ENCODE measurements around the gene XPC. TPM values are rescaled to one million over a fixed set of nuclear protein-coding genes. Genes with fewer than 3 reads are reported as not detected.

The XPC gene
- polyA plus RNA-seq, 1 of the 3 experiments (the other 2 are of a cell fraction), result 50.0 TPM

- ChIA-PET POLR2A (no interaction called here), CTCF (interaction anchor here (8.1 kb wide), 1 partner anchor 14 kb away, joined by 115 read pairs; no protein-coding TSS in a partner anchor)
- Histone ChIP-seq H3K4me3 (ENCODE audit: low read depth in 2 of 2, low read length in 1 of 2) (no peak overlapping the region), H3K4me2 (no peak overlapping the region), H3K9me3 (peaks cover 14% of the 10 kb centered on the region), H2AFZ (ENCODE audit: low read depth) (no peak overlapping the region), H3K36me3 (replicated peaks in 1 of 2; ENCODE audit: control insufficient read depth in 1 of 2, insufficient read depth in 2 of 2, low read length in 1 of 2) (no peaks in the 10 kb centered on the region), H3K79me2 (ENCODE audit: insufficient read depth) (no peaks in the 10 kb centered on the region), H3K27me3 (ENCODE audit: insufficient read depth) (no peaks in the 10 kb centered on the region), H3K9me2 (no peaks in the 10 kb centered on the region), H4K20me1 (ENCODE audit: insufficient read depth) (no peaks in the 10 kb centered on the region), H3K9ac (no peak overlapping the region), H3F3A (replicated peaks; ENCODE audit: insufficient read depth) (peaks cover 3% of the 10 kb centered on the region), H3K4me1 (ENCODE audit: control insufficient read depth in 1 of 2, insufficient read depth in 2 of 2, low read depth in 1 of 2, low read length in 1 of 2) (peaks cover 0 to 4% of the 10 kb centered on the region in 2 experiments; a peak in 1 of 4 replicates), H3K27ac (ENCODE audit: low read depth in 2 of 2, low read length in 1 of 2) (no peak overlapping the region)
- TF ChIP-seq GATA2 (CRISPR knock-in tag; IDR thresholded peaks at IDR 0.05), result no peak
- TF ChIP-seq, protein P1, sequence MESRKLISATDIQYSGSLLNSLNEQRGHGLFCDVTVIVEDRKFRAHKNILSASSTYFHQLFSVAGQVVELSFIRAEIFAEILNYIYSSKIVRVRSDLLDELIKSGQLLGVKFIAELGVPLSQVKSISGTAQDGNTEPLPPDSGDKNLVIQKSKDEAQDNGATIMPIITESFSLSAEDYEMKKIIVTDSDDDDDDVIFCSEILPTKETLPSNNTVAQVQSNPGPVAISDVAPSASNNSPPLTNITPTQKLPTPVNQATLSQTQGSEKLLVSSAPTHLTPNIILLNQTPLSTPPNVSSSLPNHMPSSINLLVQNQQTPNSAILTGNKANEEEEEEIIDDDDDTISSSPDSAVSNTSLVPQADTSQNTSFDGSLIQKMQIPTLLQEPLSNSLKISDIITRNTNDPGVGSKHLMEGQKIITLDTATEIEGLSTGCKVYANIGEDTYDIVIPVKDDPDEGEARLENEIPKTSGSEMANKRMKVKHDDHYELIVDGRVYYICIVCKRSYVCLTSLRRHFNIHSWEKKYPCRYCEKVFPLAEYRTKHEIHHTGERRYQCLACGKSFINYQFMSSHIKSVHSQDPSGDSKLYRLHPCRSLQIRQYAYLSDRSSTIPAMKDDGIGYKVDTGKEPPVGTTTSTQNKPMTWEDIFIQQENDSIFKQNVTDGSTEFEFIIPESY (IDR thresholded peaks at IDR 0.05; ENCODE audit: borderline replicate concordance, low read depth), result no peak
- no peak for TF ChIP-seq EP300 (IDR thresholded peaks at IDR 0.05; ENCODE audit: borderline replicate concordance in 1 of 2, low read depth in 1 of 2, low read length in 1 of 2)
- TF ChIP-seq FOXM1 (IDR thresholded peaks at IDR 0.05; ENCODE audit: low read depth), result no peak
- DNase-seq, result no peak
Measured at GRCh38 chr3:14218355-14218754, 40.0 kb upstream of the XPC start.

DNA sequence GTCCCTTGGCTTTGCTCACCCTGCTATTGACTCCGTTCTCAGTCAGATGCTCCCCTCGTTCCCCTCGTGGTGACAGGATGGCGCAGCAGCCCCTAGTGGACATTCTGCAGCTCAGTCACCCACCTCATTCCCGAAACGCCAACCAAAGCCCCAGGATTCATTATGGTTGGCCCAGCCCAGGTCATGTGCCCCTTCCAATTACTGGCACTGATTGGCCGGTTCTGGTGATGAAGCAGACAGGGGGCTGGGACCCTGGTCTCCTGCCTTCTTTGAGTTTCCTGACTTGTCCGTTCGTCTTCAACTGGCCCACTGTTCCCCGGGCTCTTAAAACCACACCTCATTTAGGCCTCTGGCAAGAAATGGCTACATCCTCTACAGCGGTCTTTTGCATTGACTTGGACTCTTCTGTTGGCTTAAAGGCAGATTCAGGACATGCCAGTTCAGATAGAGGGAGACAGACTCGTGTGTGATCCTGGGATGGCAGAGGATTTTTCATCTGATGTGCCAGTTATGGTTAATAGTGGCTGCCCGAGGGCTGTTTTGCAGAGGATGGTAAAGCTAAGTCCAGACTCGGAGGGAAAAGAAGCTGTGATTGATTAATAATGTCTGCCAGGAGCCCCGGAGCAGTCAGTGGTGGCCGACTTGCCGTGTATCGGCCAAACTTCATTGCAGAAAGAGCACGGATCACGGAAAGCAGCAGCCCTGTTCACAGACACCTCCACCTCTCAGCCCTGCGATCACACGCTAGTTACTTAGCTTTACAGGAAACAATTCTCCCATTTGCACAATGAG is 38.1 kb upstream of the XPC start:
- POLR2A ChIA-PET, result interaction anchor here (0.6 to 1.8 kb wide), 3 partner anchors 13 to 200 kb away, joined by 3 to 18 read pairs (median 4); partner anchors contain the start of gene XPC
- peak overlapping the region; percentile 54; the same call in 1 of the 2 replicates for H3K9ac ChIP-seq
- H3K4me3 ChIP-seq (ENCODE audit: low read depth in 2 of 2, low read length in 1 of 2), result peak overlapping the region; percentile 50 to 55
- peak; percentile 41; the same call in 1 of the 2 replicates for TF ChIP-seq TAF1 (IDR thresholded peaks at IDR 0.05; ENCODE audit: borderline replicate concordance, low read depth, low read length)
- TF ChIP-seq YY1 (IDR thresholded peaks at IDR 0.05; ENCODE audit: low read depth), result peak; percentile 33; the same call in 1 of the 2 replicates
- TF ChIP-seq, protein P1 (IDR thresholded peaks at IDR 0.05; ENCODE audit: borderline replicate concordance, low read depth), result no peak
- peak; percentile 71 for TF ChIP-seq CHD2 (IDR thresholded peaks at IDR 0.05; ENCODE audit: low read length, partially characterized antibody)
- TF ChIP-seq TCF12 (IDR thresholded peaks at IDR 0.05), result no peak
- TF ChIP-seq, protein P2, sequence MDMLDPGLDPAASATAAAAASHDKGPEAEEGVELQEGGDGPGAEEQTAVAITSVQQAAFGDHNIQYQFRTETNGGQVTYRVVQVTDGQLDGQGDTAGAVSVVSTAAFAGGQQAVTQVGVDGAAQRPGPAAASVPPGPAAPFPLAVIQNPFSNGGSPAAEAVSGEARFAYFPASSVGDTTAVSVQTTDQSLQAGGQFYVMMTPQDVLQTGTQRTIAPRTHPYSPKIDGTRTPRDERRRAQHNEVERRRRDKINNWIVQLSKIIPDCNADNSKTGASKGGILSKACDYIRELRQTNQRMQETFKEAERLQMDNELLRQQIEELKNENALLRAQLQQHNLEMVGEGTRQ (IDR thresholded peaks at IDR 0.05; ENCODE audit: borderline replicate concordance, low read depth, low read length), result peak; percentile 80
- TF ChIP-seq, protein P3, sequence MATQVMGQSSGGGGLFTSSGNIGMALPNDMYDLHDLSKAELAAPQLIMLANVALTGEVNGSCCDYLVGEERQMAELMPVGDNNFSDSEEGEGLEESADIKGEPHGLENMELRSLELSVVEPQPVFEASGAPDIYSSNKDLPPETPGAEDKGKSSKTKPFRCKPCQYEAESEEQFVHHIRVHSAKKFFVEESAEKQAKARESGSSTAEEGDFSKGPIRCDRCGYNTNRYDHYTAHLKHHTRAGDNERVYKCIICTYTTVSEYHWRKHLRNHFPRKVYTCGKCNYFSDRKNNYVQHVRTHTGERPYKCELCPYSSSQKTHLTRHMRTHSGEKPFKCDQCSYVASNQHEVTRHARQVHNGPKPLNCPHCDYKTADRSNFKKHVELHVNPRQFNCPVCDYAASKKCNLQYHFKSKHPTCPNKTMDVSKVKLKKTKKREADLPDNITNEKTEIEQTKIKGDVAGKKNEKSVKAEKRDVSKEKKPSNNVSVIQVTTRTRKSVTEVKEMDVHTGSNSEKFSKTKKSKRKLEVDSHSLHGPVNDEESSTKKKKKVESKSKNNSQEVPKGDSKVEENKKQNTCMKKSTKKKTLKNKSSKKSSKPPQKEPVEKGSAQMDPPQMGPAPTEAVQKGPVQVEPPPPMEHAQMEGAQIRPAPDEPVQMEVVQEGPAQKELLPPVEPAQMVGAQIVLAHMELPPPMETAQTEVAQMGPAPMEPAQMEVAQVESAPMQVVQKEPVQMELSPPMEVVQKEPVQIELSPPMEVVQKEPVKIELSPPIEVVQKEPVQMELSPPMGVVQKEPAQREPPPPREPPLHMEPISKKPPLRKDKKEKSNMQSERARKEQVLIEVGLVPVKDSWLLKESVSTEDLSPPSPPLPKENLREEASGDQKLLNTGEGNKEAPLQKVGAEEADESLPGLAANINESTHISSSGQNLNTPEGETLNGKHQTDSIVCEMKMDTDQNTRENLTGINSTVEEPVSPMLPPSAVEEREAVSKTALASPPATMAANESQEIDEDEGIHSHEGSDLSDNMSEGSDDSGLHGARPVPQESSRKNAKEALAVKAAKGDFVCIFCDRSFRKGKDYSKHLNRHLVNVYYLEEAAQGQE (IDR thresholded peaks at IDR 0.05; ENCODE audit: low read depth, low read length), result no peak
- TF ChIP-seq FOXJ3 (CRISPR knock-in tag; IDR thresholded peaks at IDR 0.05), result no peak
- TF ChIP-seq RAD21 (IDR thresholded peaks at IDR 0.05; ENCODE audit: low read length), result peak; percentile 69
- no peak for TF ChIP-seq GABPA (IDR thresholded peaks at IDR 0.05; ENCODE audit: low read depth)
- TF ChIP-seq RCOR1 (IDR thresholded peaks at IDR 0.05; ENCODE audit: low read length), result peak; percentile 48; the same call in 1 of the 2 replicates
- TF ChIP-seq MEF2A (IDR thresholded peaks at IDR 0.05; ENCODE audit: borderline replicate concordance, low read depth), result no peak

More for the DNA sequence above, 38.1 kb upstream of the XPC start:
- CTCF ChIA-PET, result interaction anchor here (0.6 to 8.1 kb wide), 23 partner anchors 9 to 1078 kb away, joined by 3 to 115 read pairs (median 4); no protein-coding TSS in a partner anchor
- Histone ChIP-seq H3K36me3 (replicated peaks in 1 of 2; ENCODE audit: control insufficient read depth in 1 of 2, insufficient read depth in 2 of 2, low read length in 1 of 2) (no peaks in the 10 kb centered on the region), H2AFZ (ENCODE audit: low read depth) (peak overlapping the region; percentile 80; the same call in 1 of the 2 replicates), H3K9me2 (no peaks in the 10 kb centered on the region), H3K27me3 (ENCODE audit: insufficient read depth) (no peaks in the 10 kb centered on the region), H3K79me2 (ENCODE audit: insufficient read depth) (no peaks in the 10 kb centered on the region), H3K4me2 (peak overlapping the region; percentile 70), H3K9me3 (peaks cover 7% of the 10 kb centered on the region), H3K27ac (ENCODE audit: low read depth in 2 of 2, low read length in 1 of 2) (peak overlapping the region; percentile 52 to 96), H3K4me1 (ENCODE audit: control insufficient read depth in 1 of 2, insufficient read depth in 2 of 2, low read depth in 1 of 2, low read length in 1 of 2) (peaks cover 0 to 4% of the 10 kb centered on the region in 2 experiments; a peak in 1 of 4 replicates), H3F3A (replicated peaks; ENCODE audit: insufficient read depth) (peaks cover 5% of the 10 kb centered on the region), H4K20me1 (ENCODE audit: insufficient read depth) (no peaks in the 10 kb centered on the region)
- WGBS (ENCODE audit: low lambda C conversion rate), result 26% methylated on average over 18 of the region's 22 CpGs
- peak; percentile 85 for DNase-seq

Measured in SK-N-SH (cell line).